Measurements from ENCODE around the gene CERT1.

Gene CERT1

DNA sequence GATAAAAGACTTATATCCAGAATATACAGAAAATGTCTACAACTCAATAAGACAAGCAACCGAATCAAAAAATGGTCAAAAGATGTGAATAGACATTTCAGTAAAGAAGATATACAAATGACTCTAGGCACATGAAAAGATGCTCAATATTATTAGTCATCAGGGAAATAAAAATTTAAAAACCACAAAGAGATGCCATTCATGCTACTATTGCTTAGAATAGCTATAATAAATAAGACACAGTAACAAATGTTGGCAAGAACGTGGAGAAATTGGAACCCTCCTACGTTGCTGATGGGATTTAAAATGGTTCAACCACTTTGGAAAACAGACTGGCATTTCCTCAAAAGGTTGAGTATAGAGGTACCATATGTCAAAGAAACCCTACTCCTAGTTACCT, 40.0 kb upstream of the CERT1 start:
- no peak for DNase-seq (ENCODE audit: low read depth)
- TF ChIP-seq, protein P1, sequence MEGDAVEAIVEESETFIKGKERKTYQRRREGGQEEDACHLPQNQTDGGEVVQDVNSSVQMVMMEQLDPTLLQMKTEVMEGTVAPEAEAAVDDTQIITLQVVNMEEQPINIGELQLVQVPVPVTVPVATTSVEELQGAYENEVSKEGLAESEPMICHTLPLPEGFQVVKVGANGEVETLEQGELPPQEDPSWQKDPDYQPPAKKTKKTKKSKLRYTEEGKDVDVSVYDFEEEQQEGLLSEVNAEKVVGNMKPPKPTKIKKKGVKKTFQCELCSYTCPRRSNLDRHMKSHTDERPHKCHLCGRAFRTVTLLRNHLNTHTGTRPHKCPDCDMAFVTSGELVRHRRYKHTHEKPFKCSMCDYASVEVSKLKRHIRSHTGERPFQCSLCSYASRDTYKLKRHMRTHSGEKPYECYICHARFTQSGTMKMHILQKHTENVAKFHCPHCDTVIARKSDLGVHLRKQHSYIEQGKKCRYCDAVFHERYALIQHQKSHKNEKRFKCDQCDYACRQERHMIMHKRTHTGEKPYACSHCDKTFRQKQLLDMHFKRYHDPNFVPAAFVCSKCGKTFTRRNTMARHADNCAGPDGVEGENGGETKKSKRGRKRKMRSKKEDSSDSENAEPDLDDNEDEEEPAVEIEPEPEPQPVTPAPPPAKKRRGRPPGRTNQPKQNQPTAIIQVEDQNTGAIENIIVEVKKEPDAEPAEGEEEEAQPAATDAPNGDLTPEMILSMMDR (IDR thresholded peaks at IDR 0.05; ENCODE audit: low read depth, low read length, missing control alignments): no peak
- no peak overlapping the region for H3K4me3 ChIP-seq (ENCODE audit: low read depth, low read length)

DNA sequence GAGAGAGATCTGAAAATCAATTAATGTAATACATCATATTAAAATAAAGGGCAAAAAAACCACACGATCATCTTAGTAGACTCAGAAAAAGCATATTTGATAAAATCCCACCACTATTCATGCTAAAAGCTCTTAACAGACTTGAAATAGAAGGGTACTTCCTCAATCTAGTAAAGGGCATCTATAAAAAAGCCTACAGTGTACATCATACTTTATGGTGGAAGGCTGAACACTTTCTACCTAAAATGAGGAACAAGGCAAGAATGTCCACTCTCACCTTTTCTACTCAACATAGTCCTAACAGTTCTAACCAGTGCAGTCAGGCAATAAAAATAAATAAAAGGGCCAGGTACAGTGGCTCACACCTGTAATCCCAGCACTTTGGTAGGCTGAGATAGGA, 39.2 kb upstream of the CERT1 start:
- no peak overlapping the region for H3K4me3 ChIP-seq (ENCODE audit: low read depth, low read length)
- TF ChIP-seq, protein P1 (IDR thresholded peaks at IDR 0.05; ENCODE audit: low read depth, low read length, missing control alignments): no peak
- no peak for DNase-seq (ENCODE audit: low read depth)

DNA sequence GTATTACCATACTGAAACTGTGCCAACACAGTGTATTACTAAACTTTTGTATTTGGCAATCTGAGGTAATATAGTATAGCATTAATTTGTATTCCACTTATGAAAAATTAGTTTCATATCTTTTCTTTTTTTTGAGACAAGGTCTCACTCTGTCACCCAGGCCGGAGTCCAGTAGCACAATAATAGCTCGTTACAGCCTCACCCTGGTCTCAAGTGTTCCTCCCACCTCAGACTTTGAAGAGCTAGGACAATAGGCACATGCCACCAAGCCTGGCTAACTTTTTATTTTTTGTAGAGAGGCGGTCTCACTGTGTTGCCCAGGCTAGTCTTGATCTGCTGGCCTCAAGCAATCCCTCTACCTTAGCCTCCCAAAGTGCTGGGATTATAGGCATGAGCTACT, 36.4 kb upstream of the CERT1 start:
- H3K4me3 ChIP-seq (ENCODE audit: low read depth, low read length): no peak overlapping the region
- TF ChIP-seq, protein P1 (IDR thresholded peaks at IDR 0.05; ENCODE audit: low read depth, low read length, missing control alignments): no peak
- no peak for DNase-seq (ENCODE audit: low read depth)

DNA sequence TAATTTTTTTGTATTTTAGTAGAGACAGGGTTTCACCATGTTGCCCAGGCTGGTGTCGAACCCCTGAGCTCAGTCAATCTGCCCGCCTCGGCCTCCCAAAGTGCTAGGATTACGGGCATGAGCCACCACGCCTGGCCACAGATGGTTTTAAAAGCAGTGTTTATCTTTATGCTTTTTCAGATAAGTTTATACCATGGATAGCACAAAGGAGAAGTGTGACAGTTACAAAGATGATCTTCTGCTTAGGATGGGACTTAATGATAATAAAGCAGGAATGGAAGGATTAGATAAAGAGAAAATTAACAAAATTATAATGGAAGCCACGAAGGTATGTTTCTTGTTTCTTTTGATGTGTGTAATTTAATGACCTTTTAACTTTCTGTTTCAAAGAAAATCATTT, 35.4 kb upstream of the CERT1 start:
- no peak overlapping the region for H3K4me3 ChIP-seq (ENCODE audit: low read depth, low read length)
- TF ChIP-seq, protein P1 (IDR thresholded peaks at IDR 0.05; ENCODE audit: low read depth, low read length, missing control alignments): no peak
- DNase-seq (ENCODE audit: low read depth): no peak

DNA sequence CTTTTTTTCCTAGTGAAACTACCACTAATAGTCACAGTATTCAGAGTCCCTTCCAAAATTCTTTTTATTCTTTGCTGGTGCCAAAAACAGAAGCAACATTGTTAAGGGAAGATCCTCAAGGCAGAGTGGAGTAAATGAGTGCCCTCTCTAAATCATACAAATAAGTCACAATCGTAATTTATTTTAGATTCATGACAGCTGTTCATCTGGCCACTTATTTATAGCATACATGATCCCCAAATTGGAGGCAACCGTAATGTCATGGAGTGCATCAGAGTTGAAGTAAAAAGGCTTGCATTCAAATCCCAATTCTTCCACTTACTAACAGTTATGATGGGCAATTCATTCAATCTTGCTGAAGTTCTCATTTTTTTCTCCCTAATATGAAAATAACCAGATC, 33.7 kb upstream of the CERT1 start:
- no peak overlapping the region for H3K4me3 ChIP-seq (ENCODE audit: low read depth, low read length)
- DNase-seq (ENCODE audit: low read depth): no peak
- TF ChIP-seq, protein P1 (IDR thresholded peaks at IDR 0.05; ENCODE audit: low read depth, low read length, missing control alignments): no peak

DNA sequence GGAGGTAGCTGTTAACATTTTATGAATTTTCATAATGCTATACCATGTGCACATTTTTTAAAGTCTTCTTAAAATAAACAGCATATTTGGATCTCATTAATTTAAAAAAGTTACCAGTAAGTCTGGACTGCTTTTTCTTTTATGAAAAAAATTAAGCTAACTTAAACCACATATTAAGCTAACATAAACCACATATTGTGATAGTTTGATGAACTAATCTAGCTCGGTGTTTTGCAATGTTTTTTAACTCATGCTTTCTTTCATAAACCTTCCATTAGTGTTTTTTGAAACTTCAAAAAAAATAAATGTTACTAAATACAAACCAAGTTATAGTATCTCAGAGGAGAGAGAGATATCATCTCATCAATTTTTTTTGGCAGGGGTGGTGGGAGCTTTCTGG, 26.8 kb upstream of the CERT1 start:
- TF ChIP-seq, protein P1 (IDR thresholded peaks at IDR 0.05; ENCODE audit: low read depth, low read length, missing control alignments): no peak
- DNase-seq (ENCODE audit: low read depth): no peak
- no peak overlapping the region for H3K4me3 ChIP-seq (ENCODE audit: low read depth, low read length)

DNA sequence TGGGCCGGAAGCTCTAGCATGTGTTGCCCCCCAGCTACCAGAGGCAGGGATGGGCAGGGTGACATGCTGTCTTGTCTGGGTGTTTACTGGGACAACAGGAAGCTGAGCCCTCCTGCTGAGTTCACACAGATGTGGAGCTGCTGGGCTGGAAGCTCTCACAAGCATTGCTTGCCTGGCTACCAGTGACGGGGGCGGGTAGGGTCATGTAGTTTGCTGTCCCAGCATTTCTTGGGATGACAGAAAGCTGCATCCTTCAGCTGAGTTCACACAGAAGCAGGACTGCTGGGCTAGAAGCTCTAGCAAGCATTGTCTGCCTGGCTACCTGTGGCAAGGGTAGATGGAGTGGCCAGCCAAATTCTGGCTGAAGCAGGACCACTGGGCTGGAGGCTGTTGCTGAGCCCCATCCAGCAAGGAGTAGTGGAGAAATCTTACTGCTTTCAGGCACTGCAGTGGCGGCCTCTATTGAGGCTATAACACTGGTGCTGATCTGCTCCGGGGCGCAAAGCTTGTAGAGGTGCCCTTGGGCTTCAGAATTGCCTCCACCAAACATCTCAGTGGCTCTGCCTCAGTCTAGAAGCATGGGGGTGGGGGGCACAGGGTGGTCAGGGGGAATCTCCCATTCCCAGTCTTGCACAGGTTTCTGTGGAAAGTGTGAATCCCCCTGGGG, 25.4 kb upstream of the CERT1 start:
- no peak for DNase-seq (ENCODE audit: low read depth)
- TF ChIP-seq, protein P1 (IDR thresholded peaks at IDR 0.05; ENCODE audit: low read depth, low read length, missing control alignments): no peak
- H3K4me3 ChIP-seq (ENCODE audit: low read depth, low read length): no peak overlapping the region
